Measurements from ENCODE around the gene PPM1B. TPM values are rescaled to one million over a fixed set of nuclear protein-coding genes. Genes with fewer than 3 reads are reported as not detected.

PPM1B gene
- total and polyA plus RNA-seq, 11 donors, result 22.6 to 65.9 (median 48.0) TPM

DNA sequence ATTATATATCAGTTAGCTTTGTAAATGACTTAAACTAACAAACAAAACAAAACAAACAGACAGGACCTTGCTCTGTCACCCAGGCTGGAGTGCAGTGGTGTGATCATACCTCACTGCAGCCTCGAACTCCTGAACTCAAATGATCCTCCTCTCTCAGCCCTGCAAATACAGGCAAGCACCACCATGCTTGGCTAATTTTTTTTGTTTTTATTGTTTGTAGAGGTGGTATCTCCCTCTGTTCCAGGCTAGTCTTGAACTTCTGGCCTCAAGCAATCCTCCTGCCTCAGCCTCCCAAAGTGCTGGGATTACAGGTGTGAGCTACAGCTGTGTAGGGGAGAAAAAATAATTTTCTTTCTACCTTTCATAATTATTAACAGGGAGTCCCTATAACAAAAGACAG lies 33.8 kb upstream of the PPM1B start:
- H3K27me3 ChIP-seq, result no peaks in the 10 kb centered on the region
- H3K4me3 ChIP-seq, result no peak overlapping the region
- no peaks in the 10 kb centered on the region for H3K36me3 ChIP-seq
- H3K9me3 ChIP-seq, result peaks cover 0 to 7% (median 0%) of the 10 kb centered on the region in 12 donors
- DNase-seq (no peak), ATAC-seq (no peak)
- intact Hi-C loops (cut with DNase I), result no loop called here
- WGBS, 4 donors, result 92 to 96% (median 94%) methylated on average over 1 of the region's 1 CpG
- no peak overlapping the region for H3K27ac ChIP-seq
- peaks cover 0 to 11% (median 5%) of the 10 kb centered on the region in 12 donors for H3K4me1 ChIP-seq
- TF ChIP-seq POLR2A (IDR thresholded peaks at IDR 0.05) (no peak), CTCF (IDR thresholded peaks at IDR 0.05) (no peak)

- intact Hi-C loops (cut with DNase I), result no loop called here
- Histone ChIP-seq H3K27ac (no peak overlapping the region), H3K4me3 (no peak overlapping the region), H3K27me3 (no peaks in the 10 kb centered on the region), H3K4me1 (peaks cover 0 to 11% (median 4%) of the 10 kb centered on the region in 12 donors), H3K36me3 (no peaks in the 10 kb centered on the region), H3K9me3 (peaks cover 0 to 7% (median 0%) of the 10 kb centered on the region in 12 donors)
- TF ChIP-seq CTCF (IDR thresholded peaks at IDR 0.05) (no peak), POLR2A (IDR thresholded peaks at IDR 0.05) (no peak)
- DNase-seq (no peak), ATAC-seq (no peak)
Measured at GRCh38 chr2:44135296-44135695, 33.4 kb upstream of the PPM1B start.

- intact Hi-C loops (cut with DNase I), result no loop called here
- Histone ChIP-seq H3K27ac (no peak overlapping the region), H3K36me3 (no peaks in the 10 kb centered on the region), H3K27me3 (no peaks in the 10 kb centered on the region), H3K9me3 (peaks cover 0 to 7% (median 0%) of the 10 kb centered on the region in 12 donors), H3K4me1 (peaks cover 0 to 9% (median under 1%) of the 10 kb centered on the region in 12 donors), H3K4me3 (no peak overlapping the region)
- no peak for DNase-seq
- 39 to 52% (median 43%) methylated on average over 2 of the region's 2 CpGs for WGBS, 4 donors
- no peak for TF ChIP-seq CTCF (IDR thresholded peaks at IDR 0.05)
- ATAC-seq, result no peak
Measured at GRCh38 chr2:44135771-44136170, 32.9 kb upstream of the PPM1B start.

DNA sequence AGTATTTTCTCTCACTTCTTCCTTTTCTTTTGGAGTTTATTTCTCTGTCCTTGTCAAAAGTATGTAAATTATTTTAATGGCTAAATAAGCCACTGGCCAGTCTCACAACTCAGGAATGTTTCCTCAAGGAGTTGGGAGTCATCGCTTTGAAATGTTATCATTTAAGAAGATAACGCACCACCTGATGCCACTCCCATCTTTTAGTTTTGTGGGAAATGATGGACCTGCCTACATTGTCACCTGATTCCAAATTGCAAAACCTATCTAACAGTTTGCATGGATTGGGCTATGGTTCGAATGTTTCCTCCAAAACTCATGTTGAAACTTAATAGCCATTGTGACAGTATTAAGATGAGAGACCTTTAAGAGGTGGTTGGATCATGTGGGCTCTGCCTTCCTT lies 32.4 kb upstream of the PPM1B start:
- H3K36me3 ChIP-seq, result no peaks in the 10 kb centered on the region
- DNase-seq (no peak), ATAC-seq (no peak)
- intact Hi-C loops (cut with DNase I), result no loop called here
- no peak for TF ChIP-seq CTCF (IDR thresholded peaks at IDR 0.05)
- no peak for TF ChIP-seq POLR2A (IDR thresholded peaks at IDR 0.05)
- H3K9me3 ChIP-seq, result peaks cover 0 to 6% (median 0%) of the 10 kb centered on the region in 12 donors
- H3K4me1 ChIP-seq, result peaks cover 0 to 4% (median 0%) of the 10 kb centered on the region in 12 donors
- peak overlapping the region in 1 of 12 donors; percentile 34 for H3K27ac ChIP-seq
- H3K27me3 ChIP-seq, result no peaks in the 10 kb centered on the region
- WGBS, 4 donors, result 56 to 67% (median 60%) methylated on average over 3 of the region's 3 CpGs
- no peak overlapping the region for H3K4me3 ChIP-seq

Measured in heart left ventricle (tissue), 16 donors.